Stimulated activated CD8-positive, alpha-beta memory T cell treated with anti-CD3 and anti-CD28 coated beads, Interleukin-7, amount 100 ng/mL, for 4 hours (primary cell): ENCODE data around the gene RPS25.
"Not testable (repeated sequence)": the region's sequence is repeated elsewhere in the genome, so short reads cannot be mapped to it uniquely, and the experiment has no call there.

Source experiments
- DNase-seq, 2 donors: peaks; one replicate each; pipeline ENCODE4 v3.0.0-alpha.2; 2020; ENCODE audit warnings: low read depth in 2 of 2

Gene RPS25

DNA sequence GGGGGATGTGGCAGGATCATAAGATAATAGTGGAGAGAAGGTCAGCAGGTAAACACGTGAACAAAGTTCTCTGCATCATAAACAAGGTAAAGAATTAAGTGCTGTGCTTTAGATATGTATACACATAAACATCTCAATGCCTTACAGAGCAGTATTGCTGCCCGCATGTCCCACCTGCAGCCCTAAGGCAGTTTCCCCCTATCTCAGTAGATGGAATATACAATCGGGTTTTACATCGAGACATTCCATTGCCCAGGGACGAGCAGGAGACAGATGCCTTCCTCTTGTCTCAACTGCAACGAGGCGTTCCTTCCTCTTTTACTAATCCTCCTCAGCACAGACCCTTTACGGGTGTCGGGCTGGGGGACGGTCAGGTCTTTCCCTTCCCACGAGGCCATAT, 21.3 kb upstream of the RPS25 start:
- DNase-seq, result not testable (repeated sequence)

GRCh38 chr11:119038884-119039283, 20.7 kb upstream of the RPS25 start:
- DNase-seq, result no peak

- DNase-seq, result no peak
These were observed 16.7 kb upstream of the RPS25 start for GRCh38 chr11:119034813-119035212.

GRCh38 chr11:119033421-119033820, 15.3 kb upstream of the RPS25 start:
- not testable (repeated sequence) for DNase-seq

GRCh38 chr11:119031912-119032280, 13.8 kb upstream of the RPS25 start:
- DNase-seq, result no peak

DNA sequence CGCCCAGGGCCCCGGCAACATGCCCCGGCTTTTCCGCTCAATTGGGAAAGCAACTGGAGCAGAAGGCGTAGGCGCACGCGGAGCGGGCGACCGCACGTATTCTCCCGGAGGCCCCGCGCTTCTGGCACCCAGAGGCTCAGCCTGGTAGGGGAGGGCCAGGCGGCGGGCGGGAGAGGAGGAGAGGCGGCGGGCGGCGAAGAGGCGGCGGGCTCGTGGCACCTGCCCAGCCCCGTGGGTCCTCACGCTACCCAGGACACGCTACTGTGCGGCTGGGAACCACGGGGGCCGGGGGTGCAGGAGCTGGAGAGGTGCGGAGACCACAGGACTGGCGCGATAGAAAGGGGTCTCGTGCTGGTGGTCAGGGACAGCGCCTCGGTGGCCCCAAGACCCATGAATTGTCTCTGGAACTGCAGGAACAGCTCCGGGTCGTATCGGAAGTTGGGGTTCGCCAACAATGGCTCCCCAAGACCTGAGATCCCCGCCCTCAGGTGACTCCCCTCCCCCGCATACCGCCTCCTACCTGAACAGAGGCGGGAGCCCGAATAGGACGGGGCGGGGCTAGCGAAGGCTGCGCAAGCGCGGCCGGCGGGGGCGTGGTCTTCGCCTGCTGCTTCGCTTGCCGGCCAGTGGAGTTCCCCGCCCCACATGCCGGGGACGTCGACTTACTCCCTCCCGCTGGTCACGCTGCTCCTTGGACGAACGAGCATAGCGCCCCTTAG, 12.3 kb upstream of the RPS25 start, which contains the start of gene SLC37A4:
SLC37A4 (minus strand) TSS at position 549 of the 719 bp plus-strand sequence.
- peak; percentile 96 to 99 for DNase-seq

DNA sequence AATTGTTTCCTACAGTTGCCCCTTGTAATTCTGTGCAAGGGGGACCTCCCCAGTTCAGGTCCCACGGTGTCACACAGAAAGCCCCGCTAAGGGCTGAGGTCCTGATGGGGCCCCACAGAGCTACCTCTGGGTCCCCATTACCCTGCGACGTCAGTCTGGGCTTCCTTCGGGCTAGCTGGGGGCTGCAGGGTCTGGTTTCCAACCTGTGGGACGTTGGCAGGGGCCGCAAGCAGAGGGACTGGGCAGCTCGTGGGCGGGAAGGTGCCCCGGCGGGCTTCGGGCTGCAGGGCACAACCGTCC, 11.8 kb upstream of the RPS25 start:
- DNase-seq, result no peak

- peak in 1 of 2 donors; percentile 30 for DNase-seq
These were observed 11.3 kb upstream of the RPS25 start for GRCh38 chr11:119029340-119030028.

DNA sequence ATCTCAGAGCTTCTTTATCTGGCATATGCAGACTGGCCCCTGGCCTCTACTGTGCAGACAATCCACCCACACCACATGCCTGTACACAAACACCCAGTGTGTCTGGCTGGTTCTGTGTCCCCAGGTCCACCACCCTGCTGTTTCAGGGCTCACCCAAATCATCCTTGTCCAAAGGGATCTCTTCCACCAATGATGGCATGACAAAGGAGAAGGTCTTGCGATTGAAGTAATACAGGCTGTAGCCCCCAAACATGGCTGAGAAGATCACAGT, 10.9 kb upstream of the RPS25 start:
- no peak for DNase-seq

GRCh38 chr11:119028346-119029068, 10.4 kb upstream of the RPS25 start:
- DNase-seq, result no peak

- DNase-seq, result no peak
These were observed 9.6 kb upstream of the RPS25 start for GRCh38 chr11:119027561-119028345.

DNA sequence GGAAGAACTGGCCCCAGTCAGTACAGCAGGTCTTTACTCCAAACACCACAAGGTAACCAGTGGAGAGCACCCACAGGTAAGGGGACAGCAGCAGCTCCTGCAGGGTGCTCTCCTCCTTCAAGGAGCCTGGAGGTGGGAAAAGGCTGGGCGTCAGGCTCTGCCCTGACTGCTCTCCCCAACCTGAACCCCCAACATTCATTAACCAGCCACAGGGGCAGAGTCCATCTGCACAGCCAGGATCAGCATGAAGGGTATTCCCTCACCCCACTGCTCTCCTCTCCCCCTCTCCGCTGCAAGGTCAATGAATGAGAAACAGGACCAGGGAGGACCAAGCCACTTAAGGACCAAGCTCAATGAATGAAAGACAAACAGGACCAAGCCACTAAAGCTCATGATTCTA, 8.8 kb upstream of the RPS25 start:
- no peak for DNase-seq

- no peak for DNase-seq
These were observed 8.0 kb upstream of the RPS25 start for GRCh38 chr11:119025978-119026766.

- no peak for DNase-seq
These were observed 7.4 kb upstream of the RPS25 start for GRCh38 chr11:119025541-119025940.

DNA sequence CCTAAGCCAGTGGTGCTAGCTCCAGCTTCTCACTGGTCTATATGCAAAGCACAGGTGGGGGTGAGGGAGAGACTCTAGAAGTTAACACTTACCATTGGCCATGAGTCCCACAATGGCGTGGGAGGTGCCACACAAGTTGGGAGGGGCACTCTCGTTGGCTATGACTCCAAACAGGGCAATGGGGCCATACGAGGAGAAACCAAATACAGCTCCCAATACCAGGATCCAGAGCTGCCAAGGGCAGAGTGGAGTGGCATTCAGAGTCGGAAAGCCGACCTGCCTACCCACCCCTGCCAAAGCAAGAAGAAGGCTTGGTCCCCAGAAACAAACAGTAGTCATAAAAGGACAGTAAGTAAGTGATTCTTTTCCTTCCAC, 6.9 kb upstream of the RPS25 start:
- DNase-seq, result no peak

DNA sequence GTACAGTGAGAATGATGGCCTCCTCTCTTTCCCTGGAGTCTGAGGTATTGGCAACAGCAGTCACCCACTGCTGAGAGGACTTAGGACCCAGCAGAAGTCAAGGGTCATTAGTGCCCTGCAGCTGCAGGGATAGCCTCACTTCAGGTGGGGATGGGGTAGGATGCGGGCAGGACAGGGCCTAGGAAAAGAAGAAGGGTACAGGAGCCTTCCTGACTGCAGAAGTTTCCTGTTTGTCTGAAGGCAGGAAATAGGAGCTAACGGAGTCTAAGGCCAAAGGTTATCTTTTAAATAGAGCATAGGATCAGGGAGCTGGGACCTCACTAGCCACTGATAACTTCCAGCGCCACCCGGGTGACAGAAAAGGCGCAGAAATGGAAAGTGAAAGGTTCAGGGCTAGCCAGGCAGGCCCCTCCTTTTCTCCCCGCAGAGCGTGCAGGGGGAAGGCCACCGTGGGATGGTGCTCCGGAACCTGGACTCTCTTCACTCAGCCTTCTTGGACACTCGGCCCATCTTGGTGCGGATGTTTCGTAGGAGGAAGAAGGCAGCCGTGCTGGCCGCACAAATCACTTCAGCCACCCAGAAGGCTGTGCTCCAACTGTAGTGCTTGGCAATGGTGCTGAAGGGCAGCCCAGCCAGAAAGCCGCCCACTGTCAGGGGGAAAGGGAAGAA, 6.4 kb upstream of the RPS25 start:
- DNase-seq, result no peak

DNA sequence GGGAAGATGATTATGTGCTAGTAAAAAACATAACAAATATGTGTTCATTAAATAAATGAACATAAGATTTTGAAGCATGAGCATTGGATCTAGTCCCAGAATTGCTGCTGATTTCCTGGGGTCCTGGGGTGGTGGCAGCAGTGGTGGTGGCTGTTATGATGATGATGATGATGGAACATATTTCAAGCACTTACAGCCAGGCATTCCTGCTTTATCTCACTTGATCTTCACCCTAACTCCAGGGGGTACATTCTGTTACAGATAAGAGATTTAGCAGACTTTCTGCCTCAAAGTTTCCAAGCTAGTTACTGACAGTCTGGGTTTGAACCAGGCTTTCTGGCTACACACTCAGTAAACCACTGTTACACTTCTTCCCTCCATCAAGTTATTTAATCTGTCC, 5.6 kb upstream of the RPS25 start:
- DNase-seq, result no peak

DNA sequence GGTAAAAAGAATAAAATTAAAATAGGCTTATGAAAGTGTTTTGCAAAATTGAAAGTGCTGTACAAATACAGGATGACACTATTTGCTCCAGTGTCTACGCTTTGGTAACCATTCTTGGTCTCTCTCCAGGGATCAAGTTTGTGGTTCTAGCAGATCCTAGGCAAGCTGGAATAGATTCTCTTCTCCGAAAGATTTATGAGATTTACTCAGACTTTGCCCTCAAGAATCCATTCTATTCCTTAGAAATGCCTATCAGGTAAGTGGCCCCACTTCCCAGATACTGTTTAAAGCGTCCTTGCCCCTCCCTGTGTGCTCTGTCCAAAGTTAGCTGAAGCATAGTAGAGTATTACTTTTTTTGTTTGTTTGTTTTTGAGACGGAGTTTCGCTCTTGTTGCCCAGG, 3.5 kb upstream of the RPS25 start:
- DNase-seq, result no peak

DNA sequence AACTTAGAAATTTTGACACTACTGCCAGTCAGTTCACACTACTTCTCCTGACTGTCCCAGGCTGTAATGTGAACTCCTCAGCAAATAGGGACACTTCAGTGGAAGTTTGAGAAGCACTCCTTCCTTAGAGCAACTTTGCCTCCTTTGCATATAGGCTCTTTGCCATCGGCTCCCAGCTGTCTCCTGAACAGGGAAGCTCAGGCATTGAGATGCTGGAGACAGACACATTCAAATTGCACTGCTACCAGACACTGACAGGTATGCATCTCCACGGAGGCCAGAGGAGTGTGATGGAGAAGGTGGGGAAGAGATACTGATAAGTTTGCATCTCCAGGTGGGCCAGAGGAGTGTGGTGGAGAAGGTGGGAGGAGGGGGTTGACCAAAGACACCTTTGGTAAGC, 1.9 kb upstream of the RPS25 start:
- DNase-seq, result no peak

GRCh38 chr11:119017377-119017776, 766 bp downstream of the RPS25 start:
- not testable (repeated sequence) for DNase-seq
